ENCODE data around the gene HINT1.
A peak's percentile ranks its signal among the peaks of the same experiment; 100 is the strongest.
"Not testable (repeated sequence)": the region's sequence is repeated elsewhere in the genome, so short reads cannot be mapped to it uniquely, and the experiment has no call there.

HINT1 gene

GRCh38 chr5:131165119-131165727 is at the start of gene HINT1:
Gene HINT1, minus strand, starts transcription at chr5:131165256. Its CDS starts 51 bp downstream, at chr5:131165205.
- peak; percentile 97 for DNase-seq

- DNase-seq, result peak; percentile 56
Observed at GRCh38 chr5:131214609-131215227, 49.7 kb upstream of the HINT1 start.

DNA sequence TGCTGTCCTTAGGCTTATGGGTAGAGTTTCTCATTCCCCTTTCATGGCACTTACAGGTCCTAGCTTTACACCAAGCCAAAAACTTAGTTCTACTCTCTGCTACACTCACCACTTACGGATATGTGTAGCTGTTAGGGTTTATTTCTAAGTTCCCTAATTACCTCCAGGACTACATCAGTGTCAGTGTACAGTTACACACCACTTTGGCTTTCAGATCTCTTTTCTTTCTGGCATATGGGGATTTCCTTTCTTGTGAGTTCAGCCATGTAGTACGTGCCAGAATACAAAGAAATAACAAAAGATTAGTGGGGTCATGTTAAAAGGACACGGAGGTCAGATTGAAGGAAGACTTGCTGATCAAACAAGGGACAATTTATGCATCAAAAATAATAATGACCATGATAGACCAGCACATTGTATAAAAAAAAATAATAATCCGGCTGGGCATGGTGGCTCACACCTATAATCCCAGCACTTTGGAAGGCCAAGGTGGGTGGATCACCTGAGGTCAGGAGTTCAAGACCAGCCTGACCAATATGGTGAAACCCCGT is 47.5 kb upstream of the HINT1 start:
- peak; percentile 13 for DNase-seq

- no peak for DNase-seq
Observed at GRCh38 chr5:131211669-131212068, 46.6 kb upstream of the HINT1 start.

GRCh38 chr5:131210151-131210510 is 45.1 kb upstream of the HINT1 start:
- no peak for DNase-seq

DNA sequence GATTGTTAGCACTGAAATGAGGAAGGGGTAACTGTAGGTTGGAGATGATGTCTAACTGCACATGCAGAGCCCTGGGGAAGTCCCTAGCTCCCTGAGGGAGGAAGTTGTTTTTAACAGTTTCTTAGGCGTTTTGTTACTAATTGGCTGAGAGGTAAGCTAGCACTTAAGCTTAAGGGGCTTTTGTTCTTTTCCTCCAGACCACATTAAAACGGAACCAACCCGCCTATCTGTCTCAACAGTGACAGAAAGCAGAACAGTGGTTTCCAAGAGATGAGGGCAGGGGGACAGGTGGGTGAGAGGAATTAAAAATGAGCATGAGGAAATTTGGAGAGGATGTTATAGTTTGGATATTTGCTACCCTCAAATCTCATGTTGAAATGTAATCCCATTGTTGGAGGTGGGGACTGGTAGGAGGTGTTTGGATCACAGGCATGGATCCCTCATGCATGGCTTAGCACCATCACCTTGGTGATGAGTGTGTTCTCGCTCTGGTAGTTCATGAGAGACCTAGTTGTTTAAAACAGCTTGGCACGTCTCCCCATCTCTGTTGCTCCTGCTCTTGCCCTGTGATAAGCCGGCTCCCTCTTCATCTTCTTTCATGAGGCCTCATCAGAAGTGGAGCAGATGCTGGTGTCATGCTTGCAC is 44.6 kb upstream of the HINT1 start:
- DNase-seq, result peak; percentile 87

- no peak for DNase-seq
Observed at GRCh38 chr5:131209175-131209505, 44.1 kb upstream of the HINT1 start.

- no peak for DNase-seq
Observed at GRCh38 chr5:131206772-131207171, 41.7 kb upstream of the HINT1 start.

GRCh38 chr5:131206061-131206460 is 41.0 kb upstream of the HINT1 start:
- DNase-seq, result no peak

- DNase-seq, result no peak
Observed at GRCh38 chr5:131204964-131205363, 39.9 kb upstream of the HINT1 start.

- no peak for DNase-seq
Observed at GRCh38 chr5:131200560-131200959, 35.5 kb upstream of the HINT1 start.

DNA sequence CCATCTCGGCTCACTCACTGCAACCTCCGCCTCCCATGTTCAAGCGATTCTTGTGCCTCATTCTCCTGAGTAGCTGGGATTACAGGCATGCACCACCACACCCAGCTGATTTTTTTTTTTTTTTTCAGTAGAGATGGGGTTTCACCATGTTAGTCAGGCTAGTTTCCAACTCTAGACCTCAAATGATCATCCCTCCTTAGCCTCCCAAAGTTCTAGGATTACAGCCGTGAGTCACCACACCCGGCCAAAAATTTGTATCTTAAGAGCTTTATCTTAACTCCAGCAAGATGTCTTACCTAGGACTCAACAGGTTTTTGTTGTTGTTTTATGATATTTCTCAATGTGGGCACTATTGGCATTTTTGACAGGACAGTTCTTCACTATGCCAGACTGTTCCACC is 33.6 kb upstream of the HINT1 start:
- DNase-seq, result no peak

- no peak for DNase-seq
Observed at GRCh38 chr5:131196331-131196730, 31.3 kb upstream of the HINT1 start.

DNA sequence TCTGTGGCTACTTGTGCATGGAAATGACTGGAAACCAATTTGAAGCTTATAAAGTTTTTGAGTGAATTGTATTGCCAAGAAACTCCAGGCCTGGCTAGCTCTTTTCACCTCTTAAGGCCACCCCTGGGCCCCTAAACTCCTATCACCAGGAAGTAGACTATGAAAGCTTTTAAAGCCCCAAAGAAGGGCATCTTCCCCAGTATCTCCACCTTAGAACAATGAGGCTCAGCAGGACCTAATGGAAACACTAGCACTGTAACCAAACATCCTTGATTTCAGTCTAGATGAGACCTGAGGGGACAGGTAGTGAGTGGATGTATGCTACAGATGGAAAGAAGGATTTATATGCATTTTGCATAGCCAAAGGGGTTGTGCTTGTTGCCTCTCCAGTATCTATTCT is 30.6 kb upstream of the HINT1 start:
- peak; percentile 34 for DNase-seq

DNA sequence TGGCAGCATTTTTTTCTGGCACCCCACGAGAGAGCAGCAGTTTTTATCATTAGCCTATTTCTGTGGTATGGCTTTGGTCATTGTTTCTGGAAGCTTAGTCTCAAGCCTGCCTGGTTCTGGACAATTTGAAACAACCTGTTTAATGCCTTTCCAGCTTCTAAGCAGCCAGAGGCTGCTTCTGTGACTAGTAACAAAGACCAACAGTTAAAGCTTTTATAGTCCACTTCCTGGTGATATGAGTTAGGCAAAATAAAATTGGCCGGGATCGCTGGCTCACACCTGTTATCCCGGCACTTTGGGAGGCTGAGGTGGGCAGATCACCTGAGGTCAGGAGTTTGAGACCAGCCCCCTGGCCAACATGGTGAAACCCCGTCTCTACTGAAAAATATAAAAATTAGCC is 29.7 kb upstream of the HINT1 start:
- DNase-seq, result peak; percentile 20

DNA sequence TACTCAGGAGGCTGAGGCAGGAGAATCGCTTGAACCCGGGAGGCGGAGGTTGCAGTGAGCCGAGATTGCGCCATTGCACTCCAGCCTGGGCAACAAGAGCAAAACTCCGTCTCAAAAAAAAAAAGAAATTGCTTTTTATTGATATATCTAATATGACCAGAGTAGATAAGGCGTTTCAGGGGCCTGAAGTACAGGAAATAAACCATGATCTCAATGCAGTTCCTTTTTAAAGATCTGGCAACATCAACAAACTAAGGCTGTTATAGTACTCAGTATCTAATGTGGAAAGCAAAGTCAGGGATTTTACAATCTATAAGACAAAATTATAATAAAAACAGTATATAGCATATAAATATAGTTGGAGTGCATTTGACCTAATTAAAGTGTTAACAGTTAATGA is 28.8 kb upstream of the HINT1 start:
- DNase-seq, result not testable (repeated sequence)

DNA sequence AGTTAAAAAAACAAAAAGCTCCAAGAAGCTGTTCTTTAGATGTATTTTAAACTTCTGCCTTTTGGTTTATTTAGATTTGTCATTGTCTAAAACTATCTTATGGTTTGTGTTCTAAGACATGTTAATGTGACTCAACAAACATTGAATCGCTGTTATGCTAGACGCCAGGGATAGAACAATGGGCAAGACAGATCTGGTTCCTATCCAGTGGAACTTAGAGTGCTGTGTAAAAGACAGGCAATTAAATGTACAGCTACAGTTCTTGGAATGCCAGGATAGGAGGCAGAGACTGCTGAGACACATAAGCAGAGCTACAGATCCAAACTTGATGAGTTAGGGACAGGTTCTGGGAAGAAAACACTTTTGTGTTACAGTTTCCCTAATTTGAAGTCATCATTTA is 28.1 kb upstream of the HINT1 start:
- DNase-seq, result peak; percentile 28

DNA sequence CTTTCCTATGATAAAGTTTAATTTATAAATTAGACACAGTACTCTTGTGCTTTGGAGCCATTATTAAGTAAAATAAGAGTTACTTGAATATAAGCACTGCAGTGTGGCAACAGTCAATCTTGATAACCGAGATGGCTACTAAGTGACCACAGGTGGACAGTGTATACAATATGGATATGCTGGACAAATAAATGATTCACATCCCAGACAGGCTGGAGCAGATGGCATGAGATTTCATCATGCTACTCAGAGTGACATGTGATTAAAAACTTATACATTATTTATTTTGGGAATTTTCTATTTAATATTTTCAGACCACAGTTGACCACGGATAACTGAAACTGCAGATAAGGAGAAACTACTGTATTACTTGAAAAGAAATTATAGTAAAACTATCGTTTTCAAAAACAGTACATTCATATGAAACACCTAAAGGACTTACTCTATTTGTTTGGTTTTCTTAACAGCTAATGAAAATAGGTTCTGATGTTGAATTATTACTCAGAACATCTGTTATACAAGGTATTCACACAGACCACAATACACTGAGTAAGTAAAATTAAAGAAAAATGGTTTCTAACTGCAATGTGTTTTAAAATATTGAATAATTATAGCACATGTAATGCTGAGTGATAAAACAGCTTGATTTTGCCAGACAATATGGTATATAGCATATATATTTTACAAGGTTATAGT is 21.7 kb upstream of the HINT1 start:
- DNase-seq, result peak; percentile 71

GRCh38 chr5:131185523-131186104 is 20.6 kb upstream of the HINT1 start:
- DNase-seq, result no peak

DNA sequence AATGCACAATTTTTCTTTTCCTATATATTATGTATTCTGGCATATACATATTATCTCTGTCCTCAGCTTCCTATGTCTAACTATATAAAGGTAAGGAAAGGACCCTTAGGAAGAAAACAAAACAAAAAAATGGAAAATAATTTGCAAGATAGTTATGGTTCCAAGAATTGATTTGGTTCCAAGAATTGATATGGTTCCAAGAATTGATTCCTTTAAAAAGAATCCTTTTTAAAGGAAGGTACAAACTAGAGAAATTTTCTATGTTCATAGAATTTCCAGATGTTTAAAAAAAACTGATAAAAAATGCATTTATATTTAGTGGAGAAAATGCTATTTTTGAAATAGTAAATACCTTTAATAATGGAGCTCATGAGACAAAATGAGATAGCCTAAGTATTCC is 17.8 kb upstream of the HINT1 start:
- DNase-seq, result no peak

DNA sequence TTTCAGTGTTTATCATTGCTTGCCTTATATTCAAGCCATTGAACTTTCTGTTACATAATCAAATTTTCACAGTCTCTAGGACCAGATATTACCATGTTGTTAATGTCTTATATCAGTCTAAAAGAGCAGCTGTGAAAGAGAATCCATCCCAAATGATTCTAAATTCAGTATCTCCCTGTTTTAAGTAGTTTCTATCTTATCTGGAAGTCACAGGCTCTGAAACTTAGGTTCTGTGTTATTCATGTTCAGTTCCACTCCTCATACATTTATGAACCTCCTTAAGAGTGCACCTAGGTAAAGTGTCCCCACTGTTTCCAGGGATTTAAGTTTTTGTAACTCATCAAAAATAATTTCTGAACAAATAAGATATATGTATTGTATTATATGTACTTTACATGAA is 15.4 kb upstream of the HINT1 start:
- no peak for DNase-seq

- DNase-seq, result peak; percentile 65
Observed at GRCh38 chr5:131171276-131171810, 6.3 kb upstream of the HINT1 start.

All from NCI-H69 (cell line).